IPS-11a (cell line): Measurements from ENCODE around the gene NNT.
"Not testable (repeated sequence)": the region's sequence is repeated elsewhere in the genome, so short reads cannot be mapped to it uniquely, and the experiment has no call there.

Source experiments
- H3K4me3 ChIP-seq: one replicate; pipeline ENCODE4 v1.5.1; 2013; ENCODE audit warnings: low read depth, low read length, control low read depth

The NNT gene

DNA sequence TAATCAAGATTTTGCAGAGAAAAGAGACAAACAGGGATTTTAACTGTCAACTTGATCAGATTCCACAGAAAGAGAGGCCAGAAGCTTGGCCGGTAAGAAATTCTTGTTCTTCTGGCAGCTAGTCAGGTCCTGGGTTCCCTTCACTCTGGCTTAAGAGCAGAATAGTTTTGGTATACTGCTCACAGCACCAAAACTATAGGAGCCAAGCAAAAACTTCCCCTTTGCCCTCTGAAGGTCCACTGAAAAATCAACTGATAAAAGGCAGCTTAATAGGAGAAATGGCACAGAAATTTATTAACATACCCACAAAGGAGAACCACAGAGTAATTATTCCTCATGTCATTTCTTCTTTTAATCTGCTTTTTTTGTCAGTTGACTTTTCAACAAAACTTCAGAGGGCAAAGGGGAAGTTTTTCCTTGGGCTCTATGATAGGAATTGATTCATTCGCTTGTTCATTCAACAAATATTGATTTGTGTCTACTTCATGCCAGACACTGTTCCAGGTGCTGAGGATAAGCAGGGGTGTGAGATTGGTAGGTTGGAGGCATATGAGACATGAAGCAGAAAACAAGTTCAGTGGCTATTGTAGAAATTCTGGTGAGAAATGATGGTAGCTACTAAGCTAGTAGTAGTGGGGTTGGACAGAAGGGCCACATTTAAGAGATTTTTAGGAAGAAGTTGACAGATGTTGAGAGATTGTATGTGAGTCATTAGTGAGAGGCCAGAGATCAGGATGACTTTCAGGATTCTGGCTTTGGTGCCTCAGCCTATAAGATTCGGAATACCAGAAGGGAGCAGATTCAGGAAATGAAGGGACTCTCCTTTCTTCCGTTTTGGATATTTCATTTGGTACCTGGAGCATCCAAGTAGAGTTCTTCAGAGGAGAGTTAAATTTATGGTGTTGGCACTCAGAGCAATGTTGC is 20.6 kb upstream of the NNT start:
- no peak overlapping the region for H3K4me3 ChIP-seq

DNA sequence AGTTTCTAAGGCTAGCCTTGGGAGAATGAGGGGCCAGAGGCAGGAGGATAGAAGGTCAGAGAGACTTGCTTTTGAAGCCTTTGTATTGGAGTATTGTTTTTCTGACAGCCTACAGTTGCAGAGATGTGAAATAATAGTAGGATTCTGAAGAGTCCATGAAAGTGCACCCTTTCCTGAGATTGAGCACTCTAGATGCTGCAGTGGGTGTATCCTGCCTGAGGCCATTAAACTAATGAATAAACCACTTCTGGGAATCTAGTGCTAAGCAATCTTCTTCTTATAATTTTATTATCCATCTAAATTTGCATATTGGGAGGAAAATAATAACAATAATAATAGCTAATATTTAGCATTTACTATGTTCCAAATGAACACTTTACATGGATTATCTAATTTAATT is 19.3 kb upstream of the NNT start:
- no peak overlapping the region for H3K4me3 ChIP-seq

DNA sequence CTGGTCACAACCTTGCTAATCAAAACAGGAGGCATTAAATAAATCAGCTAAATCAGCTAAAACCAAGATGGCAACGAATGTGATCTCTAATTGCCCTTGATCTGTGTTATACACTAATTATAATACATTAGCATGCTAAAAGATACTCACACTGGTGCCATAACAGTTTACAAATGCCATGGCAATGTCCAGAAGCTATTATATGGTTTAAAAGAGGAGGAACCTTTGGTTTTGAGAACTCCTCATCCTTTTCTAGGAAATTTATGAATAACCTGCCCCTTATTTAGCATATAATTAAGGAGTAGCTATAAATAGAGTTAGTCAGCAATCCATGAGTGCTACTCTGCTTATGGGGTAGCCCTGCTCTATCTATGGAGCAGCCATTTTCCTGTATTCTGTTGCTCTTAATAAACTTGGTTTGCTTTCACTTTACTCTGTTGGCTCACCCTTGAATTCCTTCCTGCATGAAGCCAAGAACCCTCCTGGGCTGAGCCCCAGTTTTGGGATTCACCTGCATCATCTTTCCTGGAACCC is 18.7 kb upstream of the NNT start:
- no peak overlapping the region for H3K4me3 ChIP-seq

DNA sequence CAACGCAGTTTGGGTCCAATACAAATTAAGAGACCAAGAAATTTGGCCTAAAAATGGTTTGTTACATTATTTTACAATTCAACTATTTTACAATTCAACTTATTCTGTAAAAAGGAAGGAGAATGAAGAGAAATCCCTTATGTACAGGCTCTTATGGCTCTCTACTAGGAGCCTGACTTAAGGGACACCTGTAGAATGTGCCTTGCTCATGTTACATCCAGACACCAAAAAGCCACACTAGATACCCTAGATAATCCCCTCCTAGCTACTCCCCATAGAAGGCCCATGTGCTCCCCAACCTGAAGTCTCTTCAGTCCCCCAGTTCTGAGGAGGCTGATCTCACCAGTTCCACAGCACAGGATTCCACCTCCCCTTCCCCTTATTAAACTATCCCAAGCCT is 14.1 kb upstream of the NNT start:
- no peak overlapping the region for H3K4me3 ChIP-seq

DNA sequence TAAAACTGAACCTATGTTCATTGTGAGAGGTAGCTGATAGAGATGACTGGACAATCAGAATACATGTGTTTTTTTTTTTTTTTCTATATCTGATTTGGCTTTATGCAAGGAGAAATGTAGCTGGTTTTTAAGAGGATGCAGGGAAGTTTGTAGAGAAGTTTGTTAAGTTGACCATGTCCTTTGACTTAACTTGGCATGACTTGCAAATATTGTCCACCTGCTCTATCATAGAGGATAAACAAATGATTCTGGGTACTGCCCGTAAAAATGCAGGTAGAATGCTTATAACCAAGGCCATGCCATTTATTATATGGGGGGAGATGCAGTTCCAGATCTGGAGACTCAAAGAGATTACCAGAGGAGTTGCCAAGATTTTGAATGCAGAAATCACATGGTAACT is 13.7 kb upstream of the NNT start:
- H3K4me3 ChIP-seq, result no peak overlapping the region

DNA sequence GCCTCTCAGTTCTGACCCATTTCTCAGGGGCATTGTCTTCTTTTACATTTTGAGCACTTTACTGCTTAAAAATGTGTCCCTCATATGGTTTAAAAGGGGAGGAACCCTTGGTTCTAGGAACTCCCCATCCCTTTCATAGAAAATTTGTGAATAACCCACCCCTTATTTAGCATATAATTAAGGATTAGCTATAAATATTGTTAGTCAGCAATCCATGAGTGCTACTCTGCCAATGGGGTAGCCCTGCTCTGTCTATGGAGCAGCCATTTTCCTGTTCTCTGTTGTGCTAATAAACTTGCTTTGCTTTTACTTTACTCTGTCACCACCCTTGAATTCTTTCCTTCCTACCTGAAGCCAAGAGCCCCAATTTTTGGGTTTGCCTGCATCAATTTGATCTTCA is 12.3 kb upstream of the NNT start:
- H3K4me3 ChIP-seq, result no peak overlapping the region

DNA sequence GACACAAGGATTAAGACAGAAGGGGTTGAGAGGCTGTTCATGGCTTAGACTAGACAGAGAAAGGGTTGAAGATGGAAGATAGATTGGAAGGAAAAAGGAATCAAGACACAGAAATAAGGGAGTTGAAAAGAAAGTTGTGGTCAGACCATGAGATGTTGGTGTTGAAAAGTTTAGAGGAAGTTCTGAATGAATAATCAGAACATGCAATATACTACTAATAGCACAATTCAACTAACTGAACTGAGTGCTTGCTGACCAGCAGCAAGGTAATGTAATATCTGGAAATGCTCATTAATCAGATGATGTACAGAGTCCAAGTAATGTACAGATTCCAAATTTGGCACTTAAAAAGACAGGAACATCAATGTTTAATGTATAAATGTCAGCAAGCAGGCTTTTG is 10.6 kb upstream of the NNT start:
- no peak overlapping the region for H3K4me3 ChIP-seq

DNA sequence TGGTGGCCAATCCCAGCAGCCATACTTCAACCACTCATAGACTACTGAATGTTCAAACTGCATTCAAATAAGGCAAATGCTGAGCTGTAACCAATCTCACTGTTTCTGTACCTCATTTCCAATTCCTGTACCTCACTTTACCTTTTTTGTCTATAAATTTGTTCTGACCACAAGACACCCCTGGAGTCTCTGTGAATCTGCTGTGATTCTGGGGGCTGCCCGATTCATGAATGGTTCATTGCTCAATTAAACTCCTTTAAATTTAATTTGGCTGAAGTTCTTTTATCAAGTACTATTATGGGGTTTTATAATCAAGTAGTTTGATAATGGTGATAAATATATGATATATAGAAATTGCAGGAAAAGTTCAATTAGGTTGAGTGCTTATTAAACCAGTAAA is 4.1 kb upstream of the NNT start:
- H3K4me3 ChIP-seq, result not testable (repeated sequence)

DNA sequence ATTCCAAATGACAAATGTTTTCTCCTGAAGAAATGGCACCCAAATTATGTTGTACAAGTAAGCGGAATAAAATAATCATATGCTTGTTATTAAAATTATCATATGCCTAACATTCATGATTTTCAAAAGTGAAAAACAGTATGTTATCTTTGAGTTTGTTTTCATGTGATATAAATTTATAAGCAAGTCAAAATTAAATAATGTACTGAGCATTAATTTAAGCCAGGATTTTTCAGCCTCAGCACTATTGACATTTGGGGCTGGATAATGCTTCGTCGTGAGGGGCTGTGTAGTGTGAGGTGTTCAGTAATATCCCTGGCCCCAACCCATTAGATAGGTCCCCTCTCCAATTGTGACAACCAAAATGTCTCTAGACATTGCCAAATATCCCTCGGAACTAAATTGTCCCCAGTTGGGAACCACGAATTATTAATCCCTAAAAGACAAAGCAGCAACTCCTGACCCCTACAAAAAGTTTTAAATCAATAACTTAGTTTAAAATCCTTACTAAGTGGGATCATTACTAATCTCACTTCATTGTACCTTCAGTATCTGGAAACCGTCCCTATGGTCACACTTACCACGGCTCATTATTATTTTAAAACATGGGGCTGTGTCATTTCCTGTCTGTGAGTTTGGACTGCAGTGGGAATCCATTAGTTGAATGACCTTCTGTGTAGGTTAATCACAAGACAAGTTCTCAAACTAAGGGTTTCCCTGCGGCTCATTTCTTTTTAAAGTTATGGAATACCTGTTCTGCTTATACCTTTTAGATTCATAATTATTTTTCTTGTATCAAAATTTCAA is 1.3 kb upstream of the NNT start:
- no peak overlapping the region for H3K4me3 ChIP-seq

DNA sequence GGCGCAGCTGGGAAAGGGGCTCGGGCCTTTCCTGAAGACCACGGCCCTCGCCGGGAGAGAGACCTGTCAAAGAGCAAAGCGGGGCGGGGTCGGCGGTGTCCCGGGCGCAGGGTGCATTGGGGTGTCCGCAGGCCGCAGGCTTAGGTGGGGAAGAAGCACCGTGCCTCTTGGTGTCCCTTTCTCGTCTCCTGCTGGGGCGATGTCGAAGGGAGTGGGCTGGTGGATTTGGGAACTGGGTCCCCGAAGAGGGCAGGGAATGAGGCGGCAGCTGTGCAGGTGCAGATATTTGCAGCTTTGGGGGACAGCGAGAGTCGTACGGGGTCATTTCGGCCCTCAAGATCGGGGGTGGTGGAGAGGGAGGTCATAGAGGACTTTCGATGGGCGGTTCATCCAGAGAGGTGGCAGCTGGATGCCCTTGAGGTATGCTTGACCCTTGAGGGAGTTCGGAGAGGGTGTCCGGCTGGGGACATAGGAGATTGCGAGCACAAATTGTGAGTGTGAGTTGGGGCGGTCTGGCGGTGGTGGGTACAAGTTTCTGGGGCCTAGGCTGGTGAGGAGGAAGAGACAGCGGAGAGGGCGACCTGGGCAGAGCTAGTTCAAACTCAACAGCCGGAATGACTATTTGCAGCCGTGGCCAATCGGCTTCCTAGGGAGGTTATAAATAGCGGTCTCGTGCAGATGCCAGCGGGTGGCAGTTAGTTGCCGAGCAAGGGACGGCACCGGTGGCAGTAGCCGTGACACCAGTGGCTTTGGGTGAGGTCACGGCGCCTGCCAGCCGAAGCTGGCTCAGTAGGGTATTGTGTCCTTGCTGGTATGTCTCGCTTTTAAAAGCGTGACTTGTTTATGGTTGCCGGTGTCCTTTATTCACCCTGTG is 601 bp downstream of the NNT start:
- H3K4me3 ChIP-seq, result peak overlapping the region; percentile 64

DNA sequence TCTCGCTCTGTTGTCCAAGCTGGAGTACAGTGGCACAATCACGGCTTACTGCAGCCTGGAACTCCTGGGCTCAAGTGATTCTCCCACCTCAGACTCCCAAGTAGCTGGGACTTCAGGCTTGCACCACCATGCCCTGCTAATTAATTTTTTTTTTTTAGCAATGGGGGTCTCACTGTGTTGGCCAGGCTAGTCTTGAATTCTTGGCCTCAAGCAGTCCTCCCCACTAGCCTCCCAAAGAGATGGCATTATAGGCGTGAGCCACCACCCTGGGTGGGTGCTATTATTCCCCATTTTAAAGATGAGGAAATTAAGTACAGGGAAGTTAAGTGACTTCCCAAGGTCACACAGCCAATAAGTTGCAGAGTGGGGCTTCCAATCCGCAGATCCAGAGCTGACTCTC is 1.7 kb downstream of the NNT start:
- no peak overlapping the region for H3K4me3 ChIP-seq

DNA sequence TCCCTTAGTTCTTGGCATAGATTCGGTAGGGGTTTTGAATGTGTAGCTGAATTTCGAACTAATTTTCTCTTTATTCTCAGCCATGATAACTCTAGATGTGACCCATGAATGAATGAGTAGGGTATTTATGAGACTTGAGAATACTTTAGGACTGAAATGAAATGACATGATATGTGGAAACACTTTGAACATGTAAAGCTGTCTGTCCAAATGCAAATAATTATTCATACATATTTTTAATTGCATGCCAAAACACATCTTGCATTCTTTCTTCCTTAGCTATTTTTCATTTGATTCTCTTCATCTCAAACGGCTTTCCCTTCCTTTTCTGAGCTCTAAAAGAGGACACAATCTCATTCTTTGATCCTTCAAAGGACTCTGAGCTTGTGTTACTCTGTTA is 3.4 kb downstream of the NNT start:
- no peak overlapping the region for H3K4me3 ChIP-seq

DNA sequence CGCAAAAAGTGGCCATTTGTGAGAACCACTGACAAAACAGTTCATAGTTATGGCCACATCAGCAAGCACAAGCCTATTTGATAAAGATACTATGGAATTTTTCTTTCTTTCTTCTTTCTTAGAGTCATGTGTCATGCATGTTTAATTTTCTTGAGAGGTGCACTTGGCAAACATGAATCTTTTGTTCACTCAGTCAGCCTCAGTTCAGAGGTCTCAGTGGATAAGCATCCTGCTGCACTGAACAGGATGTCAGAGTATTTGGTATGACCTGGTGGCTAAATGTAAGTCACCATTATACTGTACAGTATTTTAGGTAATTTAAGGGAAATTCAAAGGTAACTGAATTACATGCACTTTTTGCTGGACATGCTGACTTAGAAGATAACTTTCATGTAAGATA is 5.4 kb downstream of the NNT start:
- H3K4me3 ChIP-seq, result no peak overlapping the region

DNA sequence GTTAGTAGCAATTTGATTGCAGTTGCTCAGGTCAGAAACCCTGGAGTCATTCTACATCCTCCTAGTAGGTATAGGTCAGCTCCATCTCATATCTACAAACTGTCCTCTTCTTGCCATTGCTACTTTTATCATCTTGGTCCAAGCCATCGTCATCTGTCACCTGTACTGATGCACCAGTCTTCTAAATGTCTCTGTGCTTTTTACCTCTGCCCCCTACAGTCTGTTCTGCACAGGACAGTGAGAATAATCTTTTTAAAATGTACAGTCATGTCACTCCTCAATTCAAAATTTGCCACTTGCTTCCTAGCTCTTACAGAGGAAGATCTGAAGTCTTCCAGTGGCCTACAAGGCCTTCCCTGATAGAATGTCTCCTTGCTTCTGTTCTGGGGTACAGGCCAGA is 6.8 kb downstream of the NNT start:
- H3K4me3 ChIP-seq, result no peak overlapping the region

DNA sequence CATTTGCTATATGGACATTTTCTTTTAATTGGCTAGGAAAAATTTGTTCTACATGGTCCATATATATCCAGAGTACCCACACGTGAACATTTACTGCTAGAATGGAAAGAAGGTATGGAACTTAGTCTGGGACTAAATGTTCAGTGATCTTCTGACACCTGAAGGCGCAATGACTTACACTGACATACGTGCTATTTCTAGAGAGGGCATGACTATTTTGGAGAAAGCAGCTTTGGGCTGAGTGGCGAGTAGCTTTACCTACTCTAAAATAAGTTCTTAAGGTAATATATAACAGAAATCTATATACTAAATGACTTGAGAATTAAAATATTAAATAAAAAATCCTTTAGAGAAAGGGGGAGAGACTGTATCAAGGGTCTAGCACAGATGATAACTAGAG is 10.4 kb downstream of the NNT start:
- H3K4me3 ChIP-seq, result no peak overlapping the region

DNA sequence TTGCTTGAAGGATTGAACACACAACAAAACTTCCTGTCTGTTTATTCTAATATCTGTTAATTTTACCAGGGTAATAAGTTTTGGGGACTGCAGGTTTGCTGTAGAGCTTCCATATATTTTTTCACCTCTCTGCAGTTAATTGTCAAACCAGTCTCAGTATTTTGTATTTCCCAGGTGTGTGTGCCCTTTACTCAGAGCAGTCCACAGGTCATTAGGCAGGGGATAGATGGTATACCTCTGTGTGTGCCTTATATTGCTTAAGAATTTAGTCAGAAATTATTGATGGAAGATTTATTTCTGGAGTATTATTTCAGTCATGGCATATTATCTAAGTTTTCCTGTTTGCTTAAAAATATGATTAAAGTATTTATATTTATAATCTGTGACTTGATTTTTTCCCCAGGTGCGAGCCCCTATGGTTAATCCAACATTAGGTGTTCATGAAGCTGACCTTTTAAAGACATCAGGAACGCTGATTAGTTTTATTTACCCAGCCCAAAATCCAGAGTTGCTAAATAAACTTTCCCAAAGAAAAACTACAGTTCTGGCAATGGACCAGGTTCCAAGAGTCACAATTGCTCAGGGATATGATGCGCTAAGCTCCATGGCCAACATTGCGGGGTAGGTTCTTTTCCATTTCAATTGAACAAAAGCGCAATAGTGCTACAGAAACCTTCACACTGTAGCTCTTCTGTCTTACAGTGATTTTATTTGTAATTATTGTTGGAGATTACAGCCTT is 12.6 kb downstream of the NNT start:
- H3K4me3 ChIP-seq, result no peak overlapping the region

DNA sequence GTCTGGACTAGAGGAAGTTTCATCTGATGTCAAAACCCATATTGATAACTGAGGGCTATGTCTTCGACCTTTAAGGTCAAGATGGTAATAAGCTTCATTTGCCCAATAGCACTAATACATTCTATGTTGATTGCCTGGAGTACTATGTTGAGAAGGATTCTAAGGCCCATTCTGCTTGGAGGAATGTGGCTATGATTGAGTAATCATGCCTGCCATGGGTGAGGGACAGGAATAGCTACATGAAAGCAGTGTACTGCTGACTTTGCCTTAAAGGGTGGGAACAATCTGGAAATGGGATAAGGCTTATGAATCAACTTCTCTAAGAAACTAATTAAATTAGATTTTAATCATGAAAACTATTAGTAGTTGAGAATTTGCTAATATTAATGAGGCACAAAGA is 13.6 kb downstream of the NNT start:
- no peak overlapping the region for H3K4me3 ChIP-seq

DNA sequence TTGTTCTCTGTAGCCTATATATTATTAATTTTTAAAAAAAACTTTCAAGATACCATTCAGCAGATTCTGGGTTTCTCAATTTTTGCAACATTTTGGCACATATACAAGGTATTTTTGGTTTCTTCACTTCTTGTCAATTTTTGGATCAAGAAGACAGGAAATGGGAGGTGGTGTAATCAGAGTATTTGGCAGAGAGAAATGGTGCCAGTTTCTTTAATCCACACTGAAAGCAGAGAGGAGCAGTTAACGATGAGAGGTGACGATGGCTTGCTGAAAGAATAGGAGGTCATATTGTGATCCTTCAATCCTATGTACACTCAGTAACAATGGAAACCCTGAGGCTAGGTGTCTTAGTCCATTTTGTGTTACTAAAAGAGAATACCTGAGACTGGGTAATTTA is 16.4 kb downstream of the NNT start:
- no peak overlapping the region for H3K4me3 ChIP-seq

DNA sequence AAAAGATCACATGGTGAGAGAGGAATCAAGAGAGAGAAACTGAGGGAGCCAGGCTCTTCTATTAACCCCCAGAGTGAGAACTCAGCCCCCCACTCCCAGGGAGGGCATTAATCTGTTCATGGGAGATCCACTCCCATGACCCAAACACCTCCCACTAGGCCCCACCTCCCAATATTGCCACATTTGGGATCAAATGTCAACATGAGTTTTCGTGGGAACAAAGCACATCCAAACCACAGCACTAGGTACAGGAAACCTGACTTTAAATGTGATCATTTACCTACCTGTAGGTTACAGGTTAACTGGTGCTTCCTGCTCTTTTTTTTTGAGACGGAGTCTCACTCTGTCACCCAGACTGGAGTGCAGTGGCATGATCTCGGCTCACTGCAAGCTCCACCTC is 16.9 kb downstream of the NNT start:
- no peak overlapping the region for H3K4me3 ChIP-seq

DNA sequence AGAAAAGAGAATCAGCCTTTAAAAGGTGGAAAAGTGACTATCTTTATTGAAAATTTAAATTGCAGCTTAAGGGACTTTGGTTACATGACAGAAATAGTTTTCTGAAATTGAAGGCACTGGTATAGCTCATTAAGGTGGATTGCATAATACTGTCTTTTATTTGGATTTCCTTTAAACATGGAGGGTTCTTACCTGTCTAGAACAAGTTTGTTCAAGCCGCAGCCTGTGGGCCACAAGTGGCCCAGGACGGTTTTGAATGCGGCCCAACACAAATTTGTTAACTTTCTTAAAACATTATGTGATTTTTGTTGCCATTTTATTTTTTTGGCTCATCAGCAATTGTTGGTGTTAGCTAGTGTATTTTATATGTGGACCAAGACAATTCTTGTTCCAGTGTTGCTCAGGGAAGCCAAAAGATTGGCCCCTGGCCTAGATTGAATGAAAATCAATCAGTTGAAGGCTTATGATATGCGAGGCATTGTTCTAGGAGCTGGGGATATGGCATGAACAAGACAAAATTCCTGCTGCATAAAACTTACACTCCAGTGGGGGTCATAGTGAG is 18.0 kb downstream of the NNT start:
- H3K4me3 ChIP-seq, result no peak overlapping the region
